ENCODE results near the gene CCNY. TPM values are rescaled to one million over a fixed set of nuclear protein-coding genes. Genes with fewer than 3 reads are reported as not detected.
A peak's percentile ranks its signal among the peaks of the same experiment; 100 is the strongest.

CCNY gene
- total and polyA plus RNA-seq, 2 of the 13 experiments (the other 11 are each of a cell fraction or from before 2014, with no cell fraction given), result 48.2 to 54.7 TPM

DNA sequence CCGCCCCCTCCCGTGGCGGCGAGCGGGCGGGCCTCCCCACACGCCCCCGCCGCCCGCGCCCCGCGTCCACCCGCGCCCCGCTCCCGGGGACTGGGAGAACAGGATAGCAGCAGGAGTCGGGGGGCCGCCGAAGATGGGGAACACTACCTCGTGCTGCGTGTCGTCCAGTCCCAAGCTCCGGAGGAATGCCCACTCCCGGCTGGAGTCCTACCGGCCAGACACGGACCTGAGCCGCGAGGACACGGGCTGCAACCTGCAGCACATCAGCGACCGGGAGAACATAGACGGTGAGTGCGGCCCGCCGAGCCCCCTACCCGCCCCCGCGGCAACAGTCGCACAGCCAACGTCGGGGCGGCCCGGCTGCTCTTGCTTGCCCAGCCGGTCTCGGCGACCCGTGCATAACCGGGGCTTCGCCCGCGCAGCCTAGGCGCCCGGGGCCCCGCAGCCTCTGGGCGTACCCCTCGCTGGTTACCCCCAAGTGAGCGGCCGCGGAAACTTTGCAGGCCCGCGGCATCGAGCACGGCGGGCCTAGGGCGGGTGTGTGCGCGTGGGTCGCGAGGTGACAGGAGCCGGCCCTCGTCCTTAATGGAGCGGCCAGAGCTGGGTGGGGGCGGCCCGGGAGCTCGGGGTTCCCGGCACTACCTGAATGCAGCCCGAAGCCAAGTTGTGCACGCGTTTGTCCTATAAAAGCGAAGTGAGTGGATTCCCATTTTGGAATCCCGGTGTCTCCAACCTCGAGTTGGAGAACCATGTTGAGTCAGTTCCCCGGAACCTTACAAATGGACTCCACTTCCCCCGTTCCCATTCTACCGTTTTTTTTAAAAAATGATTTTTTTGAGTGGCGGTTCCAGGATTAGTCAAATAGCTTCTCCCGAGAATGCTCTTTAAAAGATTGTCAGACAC, 863 bp downstream of the CCNY start (continued):
- TF ChIP-seq CENPT (CRISPR knock-in tag; IDR thresholded peaks at IDR 0.05; ENCODE audit: low read depth) (no peak), ADNP (CRISPR knock-in tag; IDR thresholded peaks at IDR 0.05) (no peak), TOPORS (CRISPR knock-in tag; IDR thresholded peaks at IDR 0.05) (no peak), AGO1 (IDR thresholded peaks at IDR 0.05; ENCODE audit: low read depth, low read length, poor library complexity, severe bottlenecking) (no peak), ZNF468 (CRISPR knock-in tag; IDR thresholded peaks at IDR 0.05) (no peak), CERS6 (CRISPR knock-in tag; IDR thresholded peaks at IDR 0.05) (no peak), RXRB (CRISPR knock-in tag; IDR thresholded peaks at IDR 0.05; ENCODE audit: borderline replicate concordance) (no peak), ZIK1 (CRISPR knock-in tag; IDR thresholded peaks at IDR 0.05; ENCODE audit: borderline replicate concordance, low read depth) (no peak), ZNF597 (CRISPR knock-in tag; IDR thresholded peaks at IDR 0.05) (no peak), NFIC (IDR thresholded peaks at IDR 0.05; ENCODE audit: low read length) (no peak), ZBTB20 (CRISPR knock-in tag; IDR thresholded peaks at IDR 0.05; ENCODE audit: borderline replicate concordance, low read depth) (no peak), REL (CRISPR knock-in tag; conservative IDR thresholded peaks at IDR 0.05) (no peak), IKZF4 (CRISPR knock-in tag; IDR thresholded peaks at IDR 0.05; ENCODE audit: borderline replicate concordance, low read depth, not compliant biosample characterization) (no peak), ZNF766 (CRISPR knock-in tag; IDR thresholded peaks at IDR 0.05; ENCODE audit: borderline replicate concordance) (0 out of 2 replicates have a peak, but pooled peaks have one; percentile 23), ZNF614 (CRISPR knock-in tag; IDR thresholded peaks at IDR 0.05; ENCODE audit: borderline replicate concordance) (no peak), DBP (CRISPR knock-in tag; IDR thresholded peaks at IDR 0.05; ENCODE audit: not compliant biosample characterization) (no peak), GTF3A (CRISPR knock-in tag; conservative IDR thresholded peaks at IDR 0.05) (no peak), ZMYM2 (CRISPR knock-in tag; IDR thresholded peaks at IDR 0.05) (peak; percentile 45; the same call in 1 of the 2 replicates), KDM2A (CRISPR knock-in tag; IDR thresholded peaks at IDR 0.05; ENCODE audit: borderline replicate concordance, low read depth) (peak; percentile 41; the same call in 1 of the 2 replicates), SOX6 (IDR thresholded peaks at IDR 0.05) (no peak), SOX6 (CRISPR knock-in tag; IDR thresholded peaks at IDR 0.05) (no peak), CCDC6 (CRISPR knock-in tag; IDR thresholded peaks at IDR 0.05) (no peak), MBNL3 (CRISPR knock-in tag; conservative IDR thresholded peaks at IDR 0.05) (no peak)
- TF ChIP-seq, protein P1, sequence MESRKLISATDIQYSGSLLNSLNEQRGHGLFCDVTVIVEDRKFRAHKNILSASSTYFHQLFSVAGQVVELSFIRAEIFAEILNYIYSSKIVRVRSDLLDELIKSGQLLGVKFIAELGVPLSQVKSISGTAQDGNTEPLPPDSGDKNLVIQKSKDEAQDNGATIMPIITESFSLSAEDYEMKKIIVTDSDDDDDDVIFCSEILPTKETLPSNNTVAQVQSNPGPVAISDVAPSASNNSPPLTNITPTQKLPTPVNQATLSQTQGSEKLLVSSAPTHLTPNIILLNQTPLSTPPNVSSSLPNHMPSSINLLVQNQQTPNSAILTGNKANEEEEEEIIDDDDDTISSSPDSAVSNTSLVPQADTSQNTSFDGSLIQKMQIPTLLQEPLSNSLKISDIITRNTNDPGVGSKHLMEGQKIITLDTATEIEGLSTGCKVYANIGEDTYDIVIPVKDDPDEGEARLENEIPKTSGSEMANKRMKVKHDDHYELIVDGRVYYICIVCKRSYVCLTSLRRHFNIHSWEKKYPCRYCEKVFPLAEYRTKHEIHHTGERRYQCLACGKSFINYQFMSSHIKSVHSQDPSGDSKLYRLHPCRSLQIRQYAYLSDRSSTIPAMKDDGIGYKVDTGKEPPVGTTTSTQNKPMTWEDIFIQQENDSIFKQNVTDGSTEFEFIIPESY (CRISPR knock-in tag; IDR thresholded peaks at IDR 0.05), result no peak

Measured in HepG2 (cell line).